Retinal pigment epithelial cell (primary cell): ENCODE measurements around the gene FAM174C.
A peak's percentile ranks its signal among the peaks of the same experiment; 100 is the strongest.

Source experiments
- DNase-seq: peaks from one replicate; pipeline ENCODE4 v3.0.0-alpha.2; 2010; ENCODE audit warnings: low read depth
- H3K4me3 ChIP-seq: 2 replicates; pipeline ENCODE4 v1.5.1; 2011; ENCODE audit warnings: mild to moderate bottlenecking, low read length, control low read depth, moderate library complexity
- CTCF ChIP-seq: conservative IDR thresholded peaks from 2 replicates; pipeline ENCODE4 v1.5.1; 2011; ENCODE audit warnings: low read depth, low read length, control low read depth, inconsistent platforms

The FAM174C gene

GRCh38 chr19:1275260-1275975 lies at the start of gene FAM174C:
FAM174C (plus strand) TSS chr19:1275530; CDS start chr19:1275550, 20 bp downstream.
- DNase-seq = peak; percentile 93
- peak within 1 kb of the TSS; percentile 60 for H3K4me3 ChIP-seq
- no peak for TF ChIP-seq CTCF

- no peak for DNase-seq
- TF ChIP-seq CTCF = no peak
- no peak overlapping the region for H3K4me3 ChIP-seq
Measured at GRCh38 chr19:1226227-1226518, 49.2 kb upstream of the FAM174C start.

- DNase-seq = no peak
- no peak overlapping the region for H3K4me3 ChIP-seq
- no peak for TF ChIP-seq CTCF
Measured at GRCh38 chr19:1226522-1227303, 48.6 kb upstream of the FAM174C start.

DNA sequence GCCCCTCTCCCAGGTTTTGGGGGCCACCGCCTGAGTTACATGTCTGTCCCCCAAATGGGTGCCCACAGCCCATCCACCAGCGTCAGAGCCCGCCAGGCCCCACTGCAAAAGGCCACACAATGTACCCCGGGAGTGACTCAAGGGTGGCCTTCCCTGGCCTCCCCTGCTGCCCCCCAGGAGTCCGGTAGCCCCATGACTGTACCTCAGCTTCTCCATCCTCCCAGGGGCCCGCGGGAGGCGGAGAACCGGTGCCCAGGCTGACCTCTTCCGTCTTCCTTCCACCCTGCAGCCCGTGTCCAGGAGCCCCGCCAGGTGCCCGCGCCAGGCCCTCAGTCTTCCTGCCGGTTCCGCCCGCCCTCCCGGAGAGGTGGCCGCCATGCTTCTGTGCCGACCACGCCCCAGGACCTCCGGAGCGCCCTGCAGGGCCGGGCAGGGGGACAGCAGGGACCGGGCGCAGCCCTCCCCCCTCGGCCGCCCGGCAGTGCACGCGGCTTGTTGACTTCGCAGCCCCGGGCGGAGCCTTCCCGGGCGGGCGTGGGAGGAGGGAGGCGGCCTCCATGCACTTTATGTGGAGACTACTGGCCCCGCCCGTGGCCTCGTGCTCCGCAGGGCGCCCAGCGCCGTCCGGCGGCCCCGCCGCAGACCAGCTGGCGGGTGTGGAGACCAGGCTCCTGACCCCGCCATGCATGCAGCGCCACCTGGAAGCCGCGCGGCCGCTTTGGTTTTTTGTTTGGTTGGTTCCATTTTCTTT lies 47.9 kb upstream of the FAM174C start:
- DNase-seq = no peak
- no peak overlapping the region for H3K4me3 ChIP-seq
- TF ChIP-seq CTCF = no peak

DNA sequence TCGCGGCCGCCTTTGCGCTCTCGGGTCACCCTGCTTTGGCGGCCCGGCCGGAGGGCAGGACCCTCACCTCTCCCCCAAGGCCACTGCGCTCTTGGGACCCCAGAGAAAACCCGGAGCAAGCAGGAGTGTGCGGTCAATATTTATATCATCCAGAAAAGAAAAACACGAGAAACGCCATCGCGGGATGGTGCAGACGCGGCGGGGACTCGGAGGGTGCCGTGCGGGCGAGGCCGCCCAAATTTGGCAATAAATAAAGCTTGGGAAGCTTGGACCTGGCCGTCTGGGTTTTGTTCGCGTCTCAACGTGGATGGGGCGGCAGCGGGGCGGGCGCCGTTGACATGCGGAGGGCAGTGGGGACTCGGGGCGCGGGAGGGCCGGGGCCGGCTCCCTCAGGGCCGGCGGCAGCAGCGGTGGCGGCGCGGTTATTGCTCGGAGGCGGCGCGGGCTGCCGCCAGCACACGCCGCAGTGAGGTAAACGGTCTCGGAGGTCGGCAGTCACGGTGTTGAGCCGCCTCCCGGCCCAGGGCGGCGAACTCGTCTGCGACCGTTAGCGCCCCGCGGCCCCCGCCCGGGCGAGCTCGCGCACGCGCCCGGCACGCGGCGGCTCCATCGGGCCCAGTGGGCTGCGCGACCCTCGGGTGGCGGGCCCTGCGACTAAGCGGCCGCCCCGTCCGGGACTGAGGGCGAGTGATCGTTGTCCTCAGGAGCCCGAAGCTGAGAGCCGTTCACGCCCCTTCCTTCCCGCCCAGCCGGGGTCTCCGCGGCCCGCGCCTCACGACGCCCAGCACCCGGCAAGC lies 47.0 kb upstream of the FAM174C start:
- no peak overlapping the region for H3K4me3 ChIP-seq
- DNase-seq = no peak
- TF ChIP-seq CTCF = no peak

- no peak for TF ChIP-seq CTCF
- H3K4me3 ChIP-seq = no peak overlapping the region
- no peak for DNase-seq
Measured at GRCh38 chr19:1229056-1229923, 46.0 kb upstream of the FAM174C start.
